ENCODE results near the gene HEATR5A. TPM values are rescaled to one million over a fixed set of nuclear protein-coding genes. Genes with fewer than 3 reads are reported as not detected.

Gene HEATR5A
- total and polyA plus RNA-seq, 9 of the 15 experiments (the other 6 are each of a cell fraction or from before 2014, with no cell fraction given) = 8.0 to 50.9 (median 23.0) TPM

DNA sequence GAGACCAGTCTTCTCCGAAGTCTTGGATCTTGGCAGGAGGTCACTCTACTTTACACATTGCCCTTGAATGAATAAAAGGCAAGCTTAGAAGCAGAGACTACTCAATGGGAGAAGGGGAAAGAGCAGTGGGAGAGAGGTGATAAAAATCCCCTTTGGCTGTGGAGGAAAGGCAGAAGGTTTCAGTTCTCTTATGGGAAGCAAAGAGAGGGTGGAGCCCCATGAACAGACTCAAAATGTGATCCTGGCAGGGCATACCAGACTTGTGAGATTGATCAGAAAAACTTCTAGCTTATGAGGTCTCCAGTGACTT lies 163.2 kb downstream of the HEATR5A start:
- 67% methylated on average over 1 of the region's 1 CpG for WGBS (ENCODE audit: insufficient coverage, low coverage, missing lambda C conversion rate)

DNA sequence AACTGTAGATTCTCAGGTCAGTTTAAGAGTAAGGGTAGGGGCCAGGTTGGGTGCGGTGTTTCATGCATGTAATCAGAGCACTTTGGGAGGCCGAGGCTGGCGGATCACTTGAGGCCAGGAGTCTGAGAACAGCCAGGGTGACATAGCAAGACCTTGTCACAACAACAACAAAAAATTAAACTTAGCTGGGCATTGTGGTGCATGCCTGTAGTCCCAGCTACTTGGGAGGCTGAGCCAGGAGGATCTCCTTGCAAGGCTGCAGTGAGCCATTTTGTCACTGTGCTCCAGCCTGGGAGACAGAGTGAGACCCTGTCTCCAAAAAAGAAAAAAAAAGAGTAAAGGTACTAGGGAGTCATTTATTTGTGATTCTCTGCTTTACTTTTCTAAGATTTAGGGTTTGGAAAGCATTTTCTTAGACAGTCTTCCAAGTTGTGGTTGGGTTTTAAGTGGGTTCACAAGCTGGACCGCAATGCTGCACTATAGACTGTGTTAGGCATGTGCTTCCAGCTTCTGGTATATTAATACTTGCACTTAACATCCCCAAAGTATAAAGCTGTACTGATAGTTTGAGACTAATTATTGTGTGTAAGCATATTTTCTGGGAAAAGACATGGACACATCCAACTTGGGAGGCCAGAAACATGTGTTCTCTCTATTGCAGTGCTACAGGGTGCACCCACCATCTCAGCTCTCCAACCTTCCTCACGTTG lies 163.7 kb downstream of the HEATR5A start:
- Histone ChIP-seq H4K20me1 (replicated peaks; ENCODE audit: control insufficient read depth, insufficient read depth, low read length) (no peaks in the 10 kb centered on the region), H3K27ac (ENCODE audit: extremely low read depth, low read depth, low read length) (no peak overlapping the region), H3K9me1 (ENCODE audit: control insufficient read depth, insufficient read depth, low read length) (no peaks in the 10 kb centered on the region), H3K9me3 (replicated peaks; ENCODE audit: control insufficient read depth, insufficient read depth, low read depth, low read length) (no peaks in the 10 kb centered on the region), H3K79me2 (ENCODE audit: control insufficient read depth, insufficient read depth, low read length) (no peaks in the 10 kb centered on the region), H2AFZ (ENCODE audit: low read depth, low read length) (no peak overlapping the region), H3K4me3 (no peak overlapping the region), H3K36me3 (ENCODE audit: control insufficient read depth, insufficient read depth, low read length) (no peaks in the 10 kb centered on the region), H3K9ac (ENCODE audit: insufficient read depth in 1 of 2, low read depth in 2 of 2, low read length in 2 of 2) (no peak overlapping the region), H3K4me1 (replicated peaks in 1 of 2; ENCODE audit: control insufficient read depth in 2 of 2, insufficient read depth in 2 of 2, low read length in 2 of 2) (no peaks in the 10 kb centered on the region; a peak in 1 of 5 replicates), H3K4me2 (ENCODE audit: insufficient read depth, low read length) (no peak overlapping the region), H3K27me3 (ENCODE audit: control insufficient read depth in 2 of 2, insufficient read depth in 2 of 2, low read length in 2 of 2) (no peaks in the 10 kb centered on the region)
- no peak for ATAC-seq
- CTCF ChIA-PET (ENCODE audit: low intra/inter-chr PET ratio) = no interaction called here
- 88% methylated on average over 5 of the region's 5 CpGs for WGBS (ENCODE audit: insufficient coverage, low coverage, missing lambda C conversion rate)
- intact Hi-C loops (cut with micrococcal nuclease) (no loop called here), in situ Hi-C loops (cut with MboI) (loop anchor here (5.0 kb wide), 1 partner anchor 44 kb away; no protein-coding TSS in a partner anchor)
- TF ChIP-seq TEAD2 (tag; IDR thresholded peaks at IDR 0.05) (no peak), MYNN (IDR thresholded peaks at IDR 0.05) (no peak), MYNN (CRISPR knock-in tag; IDR thresholded peaks at IDR 0.05) (no peak), ZNF76 (CRISPR knock-in tag; IDR thresholded peaks at IDR 0.05; ENCODE audit: borderline replicate concordance) (no peak), TARDBP (IDR thresholded peaks at IDR 0.05) (no peak), STAT5B (CRISPR knock-in tag; IDR thresholded peaks at IDR 0.05) (no peak), MAZ (CRISPR knock-in tag; conservative IDR thresholded peaks at IDR 0.05 in 1 of 2, IDR thresholded peaks at IDR 0.05 in 1 of 2) (no peak), U2AF2 (optimal IDR thresholded peaks at IDR 0.05; ENCODE audit: low read depth, low read length) (no peak), FOS (IDR thresholded peaks at IDR 0.05; ENCODE audit: extremely low read depth, insufficient read length) (no peak), BDP1 (IDR thresholded peaks at IDR 0.05; ENCODE audit: insufficient read depth, insufficient read length) (no peak), NFXL1 (CRISPR knock-in tag; IDR thresholded peaks at IDR 0.05) (no peak), GTF2B (IDR thresholded peaks at IDR 0.05; ENCODE audit: extremely low read depth, insufficient read length) (no peak)
- POLR2A ChIA-PET = no interaction called here
- FAIRE-seq = no peak
- DNase-seq (ENCODE audit: extremely low read depth in 1 of 4, low spot score in 3 of 4) = no peak
- BruUV-seq (replicated peaks) = no TSS peak

More for the DNA sequence above, 163.2 kb downstream of the HEATR5A start:
- Histone ChIP-seq H3K4me3 (no peak overlapping the region), H3K27ac (ENCODE audit: extremely low read depth, low read depth, low read length) (no peak overlapping the region), H3K4me1 (replicated peaks in 1 of 2; ENCODE audit: control insufficient read depth in 2 of 2, insufficient read depth in 2 of 2, low read length in 2 of 2) (no peaks in the 10 kb centered on the region; a peak in 2 of 5 replicates), H3K27me3 (ENCODE audit: control insufficient read depth in 2 of 2, insufficient read depth in 2 of 2, low read length in 2 of 2) (no peaks in the 10 kb centered on the region), H3K9me1 (ENCODE audit: control insufficient read depth, insufficient read depth, low read length) (no peaks in the 10 kb centered on the region), H3K9ac (ENCODE audit: insufficient read depth in 1 of 2, low read depth in 2 of 2, low read length in 2 of 2) (no peak overlapping the region), H3K36me3 (ENCODE audit: control insufficient read depth, insufficient read depth, low read length) (no peaks in the 10 kb centered on the region), H3K9me3 (replicated peaks; ENCODE audit: control insufficient read depth, insufficient read depth, low read depth, low read length) (no peaks in the 10 kb centered on the region), H2AFZ (ENCODE audit: low read depth, low read length) (no peak overlapping the region), H4K20me1 (replicated peaks; ENCODE audit: control insufficient read depth, insufficient read depth, low read length) (no peaks in the 10 kb centered on the region), H3K4me2 (ENCODE audit: insufficient read depth, low read length) (no peak overlapping the region), H3K79me2 (ENCODE audit: control insufficient read depth, insufficient read depth, low read length) (no peaks in the 10 kb centered on the region)
- ChIA-PET CTCF (ENCODE audit: low intra/inter-chr PET ratio) (no interaction called here), POLR2A (interaction anchor here (0.6 kb wide), 1 partner anchor 27 kb away, joined by 3 read pairs; no protein-coding TSS in a partner anchor)
- no peak for TF ChIP-seq GTF2E2 (tag; IDR thresholded peaks at IDR 0.05)
- no peak for TF ChIP-seq KLF10 (CRISPR knock-in tag; IDR thresholded peaks at IDR 0.05)
- no peak for TF ChIP-seq ZKSCAN8 (CRISPR knock-in tag; IDR thresholded peaks at IDR 0.05)
- no peak for TF ChIP-seq CBFB (CRISPR knock-in tag; IDR thresholded peaks at IDR 0.05)
- TF ChIP-seq CBX5 (IDR thresholded peaks at IDR 0.05; ENCODE audit: borderline replicate concordance, low read depth) = no peak
- no peak for TF ChIP-seq FOXK2 (conservative IDR thresholded peaks at IDR 0.05 in 1 of 2, IDR thresholded peaks at IDR 0.05 in 1 of 2; ENCODE audit: low read depth in 2 of 2)
- TF ChIP-seq MTA1 (IDR thresholded peaks at IDR 0.05; ENCODE audit: borderline replicate concordance) = no peak
- TF ChIP-seq DPF2 (IDR thresholded peaks at IDR 0.05) = no peak
- no peak for TF ChIP-seq TAF7 (tag; IDR thresholded peaks at IDR 0.05)
- no peak for TF ChIP-seq CHD2 (IDR thresholded peaks at IDR 0.05; ENCODE audit: low read depth, low read length)
- TF ChIP-seq NR2C1 (IDR thresholded peaks at IDR 0.05) = no peak
- TF ChIP-seq NR2C1 (tag; IDR thresholded peaks at IDR 0.05) = no peak
- no peak for TF ChIP-seq TRIM28 (IDR thresholded peaks at IDR 0.05)
- no peak for TF ChIP-seq CREB1 (IDR thresholded peaks at IDR 0.05)
- TF ChIP-seq CREB1 (CRISPR knock-in tag; IDR thresholded peaks at IDR 0.05) = no peak
- in situ Hi-C loops (cut with MboI) (loop anchor here (5.0 kb wide), 1 partner anchor 45 kb away; no protein-coding TSS in a partner anchor), intact Hi-C loops (cut with micrococcal nuclease) (no loop called here)
- no peak for FAIRE-seq
- DNase-seq (ENCODE audit: extremely low read depth in 1 of 4, low spot score in 3 of 4) = no peak
- ATAC-seq = no peak
- BruUV-seq (replicated peaks) = no TSS peak
